B cell (primary cell): Measurements from ENCODE around the gene GPC5. TPM values are rescaled to one million over a fixed set of nuclear protein-coding genes. Genes with fewer than 3 reads are reported as not detected.

ENCODE experiments used
- ATAC-seq: fragments of 200-7000 bp; cut with Tn5 transposase; one replicate; pipeline ENCODE4 v1.10.0; 2021; ENCODE audit warnings: low read depth, mild to moderate bottlenecking, moderate number of reproducible peaks, moderate library complexity
- CTCF ChIA-PET: fragments of 350-600 bp; sonication (Branson Sonifier 250); formaldehyde crosslinking; loops from one replicate; lab custom pipeline; 2021; ENCODE audit warnings: antibody characterized with exemption, inconsistent platforms; lab: Charles Lee
- POLR2A ChIA-PET: fragments of 350-600 bp; sonication (Branson Sonifier 250); formaldehyde crosslinking; loops from one replicate; lab custom pipeline; 2021; ENCODE audit warnings: antibody characterized with exemption; lab: Charles Lee
- DNase-seq: peaks from one replicate; pipeline ENCODE4 v3.0.0; 2013
- H2AFZ ChIP-seq: 2 replicates; pipeline ENCODE4 v1.6.1; 2012; ENCODE audit warnings: mild to moderate bottlenecking, low read depth, low read length; ENCODE audit not compliant: insufficient read depth, poor library complexity, severe bottlenecking
- H3K27ac ChIP-seq, 2 donors: 1 replicate in 1 of 2; 2 replicates in 1 of 2; pipeline ENCODE4 v1.5.1; 2012 to 2013; ENCODE audit warnings: low read length in 2 of 2, mild to moderate bottlenecking in 2 of 2, moderate library complexity in 1 of 2
- H3K27me3 ChIP-seq, 4 experiments: fragments of 200-600 bp in 1 of 4; sonication (generic) in 1 of 4; replicated peaks in 1 of 4; 1 replicate in 2 of 4; 2 replicates in 2 of 4; pipeline versions ENCODE4 v1.6.1 to v1.7.0; 2013 to 2016; ENCODE audit warnings: low read length in 3 of 4, mild to moderate bottlenecking in 2 of 4, mixed read lengths in 1 of 4, moderate library complexity in 1 of 4; ENCODE audit not compliant: insufficient read depth in 4 of 4, control insufficient read depth in 3 of 4; ENCODE audit errors: control extremely low read depth in 1 of 4
- H3K36me3 ChIP-seq, 2 experiments: replicated peaks in 1 of 2; 1 replicate in 1 of 2; 2 replicates in 1 of 2; pipeline versions ENCODE4 v1.6.1 to v1.7.1; 2013; ENCODE audit warnings: low read length in 1 of 2; ENCODE audit not compliant: insufficient read depth in 2 of 2, control insufficient read depth in 1 of 2; ENCODE audit errors: control extremely low read depth in 1 of 2, extremely low read depth in 1 of 2
- H3K4me1 ChIP-seq, 2 donors: fragments of 200-600 bp in 1 of 2; sonication (generic) in 1 of 2; 1 replicate in 1 of 2; 2 replicates in 1 of 2; pipeline versions ENCODE4 v1.5.1 to v1.6.1; 2013 to 2017; ENCODE audit warnings: low read length in 2 of 2; ENCODE audit not compliant: control insufficient read depth in 2 of 2, insufficient read depth in 2 of 2
- H3K4me2 ChIP-seq: replicated peaks from 2 replicates; pipeline ENCODE3; 2012; ENCODE audit warnings: mild to moderate bottlenecking, low read depth, low read length; ENCODE audit not compliant: poor library complexity, severe bottlenecking
- H3K4me3 ChIP-seq, 5 experiments: fragments of 200-600 bp in 1 of 5; sonication (generic) in 1 of 5; 1 replicate in 3 of 5; 2 replicates in 2 of 5; pipeline versions ENCODE4 v1.5.1 to v1.7.0; 2011 to 2016; ENCODE audit warnings: low read length in 4 of 5, mild to moderate bottlenecking in 4 of 5, low read depth in 2 of 5, control low read depth in 1 of 5, moderate library complexity in 1 of 5; ENCODE audit not compliant: insufficient read depth in 1 of 5; ENCODE audit errors: control extremely low read depth in 1 of 5, extremely low read depth in 1 of 5
- H3K79me2 ChIP-seq: fragments of 200-600 bp; sonication (generic); one replicate; pipeline ENCODE4 v1.6.0; 2016; ENCODE audit warnings: low read length; ENCODE audit not compliant: control insufficient read depth, insufficient read depth
- H3K9ac ChIP-seq: fragments of 200-600 bp; sonication (generic); 2 replicates; pipeline ENCODE4 v1.6.1; 2017; ENCODE audit warnings: mild to moderate bottlenecking, low read length, moderate library complexity
- H3K9me3 ChIP-seq, 3 donors: one replicate each; pipeline versions ENCODE4 v1.6.1 to v1.7.1; 2013; ENCODE audit warnings: low read length in 2 of 3; ENCODE audit not compliant: control insufficient read depth in 2 of 3, insufficient read depth in 1 of 3; ENCODE audit errors: control extremely low read depth in 1 of 3
- H4K20me1 ChIP-seq: 2 replicates; pipeline ENCODE4 v1.6.0; 2012; ENCODE audit warnings: mild to moderate bottlenecking, low read length; ENCODE audit not compliant: insufficient read depth, control insufficient read depth, poor library complexity, severe bottlenecking
- H3K27ac Mint-ChIP-seq: one replicate; pipeline ENCODE4 v1.8.0; 2021; ENCODE audit warnings: mixed read lengths
- H3K27me3 Mint-ChIP-seq: one replicate; pipeline ENCODE4 v1.8.0; 2021; ENCODE audit warnings: mixed read lengths
- H3K4me1 Mint-ChIP-seq: one replicate; pipeline ENCODE4 v1.8.0; 2021; ENCODE audit warnings: mixed read lengths
- H3K4me3 Mint-ChIP-seq: one replicate; pipeline ENCODE4 v1.8.0; 2021; ENCODE audit warnings: mixed read lengths
- H3K9me3 Mint-ChIP-seq: one replicate; pipeline ENCODE4 v1.8.0; 2022; ENCODE audit warnings: mixed read lengths; ENCODE audit not compliant: insufficient read depth
- CTCF ChIP-seq: fragments of 200-600 bp; IDR thresholded peaks from one replicate; pipeline ENCODE4 v1.8.0; 2022; ENCODE audit warnings: antibody characterized with exemption, mild to moderate bottlenecking
- EZH2 ChIP-seq: IDR thresholded peaks from 2 replicates; pipeline ENCODE4 v1.6.1; 2012; ENCODE audit warnings: borderline replicate concordance, low read depth, mild to moderate bottlenecking, moderate library complexity, low read length; ENCODE audit not compliant: insufficient read depth, poor library complexity, severe bottlenecking
- WGBS: methylation state at CpG from one replicate; pipeline ENCODE4 v1.1.5; 2013; ENCODE audit warnings: missing lambda C conversion rate; ENCODE audit not compliant: insufficient coverage; 5-methylcytosine and 5-hydroxymethylcytosine counted together
- intact Hi-C: fragments of 100-400 bp; cut with micrococcal nuclease; formaldehyde crosslinking; loops from one replicate; pipeline ENCODE4 v1.10.0; 2022
- polyA plus RNA-seq: library from polyadenylated mRNA; depleted of rRNA; stranded (reverse); fragments of >200 nt; gene quantifications from 2 replicates; pipeline ENCODE4 v1.2.3, GENCODE V29; 2012
- total RNA-seq, 2 donors: library from RNA; stranded (reverse); fragments of 120-200 nt in 1 of 2; gene quantifications; 1 replicate in 1 of 2; 2 replicates in 1 of 2; pipeline versions ENCODE4 v1.2.3 to v1.2.4, GENCODE V29; 2013 to 2022

Gene GPC5
- total and polyA plus RNA-seq, 2 donors (not counting 1 experiment from before 2014, with no cell fraction given): 0.15 to 0.30 TPM

DNA sequence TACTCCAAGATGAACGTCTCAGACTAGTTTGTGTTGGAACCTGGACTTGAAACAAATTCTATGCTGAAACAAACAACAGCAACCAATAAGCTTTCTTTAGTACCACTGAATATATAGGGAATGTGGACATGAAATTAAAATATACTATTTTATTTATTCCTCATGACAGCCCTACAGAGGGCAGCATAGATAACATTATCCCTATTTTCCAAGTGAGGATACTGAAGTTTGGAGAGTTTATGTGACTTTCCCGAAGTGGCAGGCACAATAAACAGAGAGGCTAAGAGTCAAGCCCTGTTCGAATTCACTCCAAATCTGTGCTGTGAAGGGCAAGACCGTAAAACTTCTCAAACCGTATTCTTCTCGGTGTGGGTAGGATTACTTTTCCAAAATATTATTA is 1318.3 kb downstream of the GPC5 start:
- TF ChIP-seq EZH2: no peak
- TF ChIP-seq CTCF: no peak
- no peak overlapping the region for H3K4me3 Mint-ChIP-seq
- H3K9ac ChIP-seq: no peak overlapping the region
- H3K36me3 ChIP-seq: no peaks in the 10 kb centered on the region
- H3K27ac ChIP-seq: no peak overlapping the region
- ChIA-PET CTCF (no interaction called here), POLR2A (no interaction called here)
- no peak overlapping the region for H2AFZ ChIP-seq
- no peaks in the 10 kb centered on the region for H3K79me2 ChIP-seq
- no peak overlapping the region for H3K4me3 ChIP-seq
- H3K27ac Mint-ChIP-seq: no peak overlapping the region
- H3K9me3 ChIP-seq: peaks cover 0 to 3% (median 1%) of the 10 kb centered on the region in 3 donors
- WGBS: 18% methylated on average over 2 of the region's 6 CpGs
- no peaks in the 10 kb centered on the region for H3K27me3 Mint-ChIP-seq
- intact Hi-C loops: no loop called here
- H3K9me3 Mint-ChIP-seq: peaks cover 9% of the 10 kb centered on the region
- no peaks in the 10 kb centered on the region for H3K4me1 ChIP-seq
- H4K20me1 ChIP-seq: no peaks in the 10 kb centered on the region
- H3K4me1 Mint-ChIP-seq: no peaks in the 10 kb centered on the region
- H3K4me2 ChIP-seq: no peak overlapping the region
- no peak for ATAC-seq
- DNase-seq: no peak
- no peaks in the 10 kb centered on the region for H3K27me3 ChIP-seq

GRCh38 chr13:92717857-92718256 is 1319.4 kb downstream of the GPC5 start:
- CTCF ChIA-PET: no interaction called here

More at GRCh38 chr13:92717857-92718256, 1319.4 kb downstream of the GPC5 start:
- Histone ChIP-seq H3K4me2 (no peak overlapping the region), H3K9me3 (peaks cover 0 to 3% (median 0%) of the 10 kb centered on the region in 3 donors), H3K27me3 (no peaks in the 10 kb centered on the region), H3K27ac (no peak overlapping the region), H3K36me3 (no peaks in the 10 kb centered on the region), H2AFZ (no peak overlapping the region), H3K9ac (no peak overlapping the region), H3K4me1 (no peaks in the 10 kb centered on the region), H3K79me2 (no peaks in the 10 kb centered on the region), H3K4me3 (no peak overlapping the region), H4K20me1 (no peaks in the 10 kb centered on the region)
- Mint-ChIP-seq H3K4me1 (no peaks in the 10 kb centered on the region), H3K27me3 (no peaks in the 10 kb centered on the region), H3K4me3 (no peak overlapping the region), H3K27ac (no peak overlapping the region), H3K9me3 (peaks cover 8% of the 10 kb centered on the region)
- WGBS: no CpG with 5 or more reads among the region's 2 CpGs
- no peak for DNase-seq
- no peak for TF ChIP-seq EZH2
- TF ChIP-seq CTCF: no peak
- POLR2A ChIA-PET: no interaction called here
- intact Hi-C loops: no loop called here
- no peak for ATAC-seq
